Kidney epithelial cell (primary cell): ENCODE measurements around the gene CHDH. TPM values are rescaled to one million over a fixed set of nuclear protein-coding genes. Genes with fewer than 3 reads are reported as not detected.

Experiments used
- DNase-seq: peaks from one replicate; pipeline ENCODE4 v3.0.0-alpha.2; 2010; ENCODE audit warnings: low read depth
- H3K27me3 ChIP-seq: 2 replicates; pipeline ENCODE4 v1.6.0; 2011; ENCODE audit warnings: low read length; ENCODE audit not compliant: control insufficient read depth, insufficient read depth
- H3K36me3 ChIP-seq: 2 replicates; pipeline ENCODE4 v1.5.1; 2011; ENCODE audit warnings: low read length; ENCODE audit not compliant: control insufficient read depth, insufficient read depth
- H3K4me3 ChIP-seq: 2 replicates; pipeline ENCODE4 v1.5.1; 2011; ENCODE audit warnings: low read depth, mild to moderate bottlenecking, control low read depth, low read length
- total RNA-seq: library from RNA; depleted of rRNA; stranded (reverse); fragments of >200 nt; gene quantifications from 2 replicates; pipeline ENCODE4 v1.2.3, GENCODE V29; 2015
- TF ChIP-seq, protein P1 (sequence below): IDR thresholded peaks from 2 replicates; pipeline ENCODE4 v1.5.1; 2011; ENCODE audit warnings: mild to moderate bottlenecking, moderate library complexity, low read length, control low read depth, inconsistent platforms; ENCODE audit not compliant: insufficient read depth, poor library complexity, severe bottlenecking

CHDH gene, protein sequence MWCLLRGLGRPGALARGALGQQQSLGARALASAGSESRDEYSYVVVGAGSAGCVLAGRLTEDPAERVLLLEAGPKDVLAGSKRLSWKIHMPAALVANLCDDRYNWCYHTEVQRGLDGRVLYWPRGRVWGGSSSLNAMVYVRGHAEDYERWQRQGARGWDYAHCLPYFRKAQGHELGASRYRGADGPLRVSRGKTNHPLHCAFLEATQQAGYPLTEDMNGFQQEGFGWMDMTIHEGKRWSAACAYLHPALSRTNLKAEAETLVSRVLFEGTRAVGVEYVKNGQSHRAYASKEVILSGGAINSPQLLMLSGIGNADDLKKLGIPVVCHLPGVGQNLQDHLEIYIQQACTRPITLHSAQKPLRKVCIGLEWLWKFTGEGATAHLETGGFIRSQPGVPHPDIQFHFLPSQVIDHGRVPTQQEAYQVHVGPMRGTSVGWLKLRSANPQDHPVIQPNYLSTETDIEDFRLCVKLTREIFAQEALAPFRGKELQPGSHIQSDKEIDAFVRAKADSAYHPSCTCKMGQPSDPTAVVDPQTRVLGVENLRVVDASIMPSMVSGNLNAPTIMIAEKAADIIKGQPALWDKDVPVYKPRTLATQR
- total RNA-seq: 2.5 and 3.3 TPM in 2 replicates

DNA sequence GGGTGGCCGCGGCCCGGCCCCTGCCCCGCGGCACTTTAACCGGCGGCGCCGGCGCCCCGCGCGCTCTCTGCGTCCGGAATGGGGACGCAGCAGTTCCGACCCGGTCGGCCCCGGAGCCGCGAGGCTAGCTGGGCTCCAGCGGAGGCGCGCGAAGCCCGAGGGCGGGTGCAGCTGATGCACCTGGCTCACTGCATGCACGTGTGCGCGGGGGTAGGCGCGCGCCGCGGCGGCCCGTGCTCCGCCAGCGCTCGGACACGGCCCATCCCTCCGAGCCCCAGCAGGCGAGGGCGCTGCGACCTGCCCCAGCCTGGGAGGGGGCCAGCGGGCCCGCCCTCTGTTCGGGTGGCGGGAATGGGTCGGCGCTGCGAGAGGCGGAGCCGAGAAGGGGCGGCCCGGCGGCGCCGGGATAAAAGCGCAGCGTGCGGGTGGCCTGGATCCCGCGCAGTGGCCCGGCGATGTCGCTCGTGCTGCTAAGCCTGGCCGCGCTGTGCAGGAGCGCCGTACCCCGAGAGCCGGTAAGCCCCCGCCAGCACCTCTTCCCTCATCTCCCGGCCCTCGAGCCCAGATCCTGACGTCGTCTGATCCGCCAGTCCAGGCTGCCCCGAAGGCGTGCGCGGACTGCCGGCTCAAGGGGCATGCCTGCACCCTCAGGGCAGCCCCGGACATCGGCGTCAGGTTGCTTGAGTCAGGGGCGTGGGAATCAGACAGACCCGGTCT, at the start of gene CHDH, which contains the start of gene IL17RB:
TSS of gene CHDH (minus strand) at position 286 of the 717 bp plus-strand sequence. CDS start 22,411 bp downstream, outside the sequence.
TSS of gene IL17RB (plus strand) at position 435 of the 717 bp plus-strand sequence. CDS start at position 456, 21 bp downstream.
- DNase-seq: no peak
- H3K36me3 ChIP-seq: no peaks in the 10 kb centered on the region
- peak within 1 kb of the TSS; percentile 52 for H3K4me3 ChIP-seq
- H3K27me3 ChIP-seq: peaks cover 5% of the 10 kb centered on the region
- TF ChIP-seq, protein P1, sequence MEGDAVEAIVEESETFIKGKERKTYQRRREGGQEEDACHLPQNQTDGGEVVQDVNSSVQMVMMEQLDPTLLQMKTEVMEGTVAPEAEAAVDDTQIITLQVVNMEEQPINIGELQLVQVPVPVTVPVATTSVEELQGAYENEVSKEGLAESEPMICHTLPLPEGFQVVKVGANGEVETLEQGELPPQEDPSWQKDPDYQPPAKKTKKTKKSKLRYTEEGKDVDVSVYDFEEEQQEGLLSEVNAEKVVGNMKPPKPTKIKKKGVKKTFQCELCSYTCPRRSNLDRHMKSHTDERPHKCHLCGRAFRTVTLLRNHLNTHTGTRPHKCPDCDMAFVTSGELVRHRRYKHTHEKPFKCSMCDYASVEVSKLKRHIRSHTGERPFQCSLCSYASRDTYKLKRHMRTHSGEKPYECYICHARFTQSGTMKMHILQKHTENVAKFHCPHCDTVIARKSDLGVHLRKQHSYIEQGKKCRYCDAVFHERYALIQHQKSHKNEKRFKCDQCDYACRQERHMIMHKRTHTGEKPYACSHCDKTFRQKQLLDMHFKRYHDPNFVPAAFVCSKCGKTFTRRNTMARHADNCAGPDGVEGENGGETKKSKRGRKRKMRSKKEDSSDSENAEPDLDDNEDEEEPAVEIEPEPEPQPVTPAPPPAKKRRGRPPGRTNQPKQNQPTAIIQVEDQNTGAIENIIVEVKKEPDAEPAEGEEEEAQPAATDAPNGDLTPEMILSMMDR: no peak

DNA sequence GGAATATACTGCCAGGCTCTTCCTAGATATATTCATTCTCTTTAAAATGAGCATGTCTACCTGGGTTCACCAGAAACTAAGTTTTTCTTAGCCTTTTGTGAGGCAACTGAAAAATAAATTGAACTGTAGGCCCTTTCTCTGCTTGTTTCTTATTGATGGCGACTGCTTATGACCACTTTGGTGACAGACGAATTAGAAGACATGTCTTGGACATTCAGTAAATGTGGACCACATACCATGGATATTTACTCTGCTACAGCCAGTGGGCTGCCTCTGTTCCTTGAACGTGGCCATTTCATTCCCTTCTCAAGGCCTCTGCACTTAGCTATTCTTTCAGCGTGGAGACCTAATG, 46.0 kb upstream of the CHDH start:
- TF ChIP-seq, protein P1: no peak
- H3K4me3 ChIP-seq: peak overlapping the region; percentile 50
- H3K36me3 ChIP-seq: no peaks in the 10 kb centered on the region
- no peak for DNase-seq
- no peaks in the 10 kb centered on the region for H3K27me3 ChIP-seq

DNA sequence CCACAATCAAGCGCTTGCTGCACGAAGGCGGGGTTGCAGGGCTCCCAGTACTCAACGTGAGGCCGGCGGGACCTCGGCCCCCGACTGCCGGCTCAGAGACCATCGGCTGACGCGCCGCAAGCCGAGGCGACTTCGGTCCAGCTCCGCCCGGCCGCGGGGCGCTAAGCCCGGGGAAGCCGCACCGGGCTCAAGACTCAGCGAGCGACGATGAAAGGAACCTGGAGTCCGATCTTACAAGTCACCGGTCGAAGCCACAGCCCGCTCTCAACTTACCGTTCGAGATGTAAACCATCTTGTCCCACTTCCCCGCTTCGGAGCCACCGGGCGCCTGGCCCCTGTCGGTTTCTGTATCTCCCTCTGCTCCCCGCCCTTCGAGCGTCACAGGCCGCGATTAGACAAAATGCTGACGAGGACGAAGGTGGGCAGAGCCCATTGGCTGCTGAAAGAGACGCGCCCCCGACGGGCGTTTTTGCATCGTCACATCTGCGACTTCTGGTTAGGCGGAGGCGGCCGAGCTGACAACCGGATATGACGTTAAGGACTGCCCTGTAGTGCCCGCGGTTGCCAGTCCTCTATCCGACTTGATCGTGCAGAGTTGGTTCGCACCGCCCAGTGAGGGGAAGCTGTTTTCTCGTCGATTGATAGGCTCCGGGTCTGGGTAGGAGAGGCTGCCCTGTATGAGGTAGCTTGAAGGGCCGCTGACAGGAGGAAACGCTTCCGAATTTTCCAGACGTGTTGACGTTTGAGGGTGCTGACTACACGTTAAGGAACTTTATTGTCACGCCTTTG, 45.5 kb upstream of the CHDH start, which contains the start of gene SELENOK:
TSS of gene SELENOK (minus strand) at position 363 of the 789 bp plus-strand sequence.
- peak; percentile 94 for DNase-seq
- Histone ChIP-seq H3K4me3 (peak within 1 kb of the TSS; percentile 76), H3K36me3 (no peaks in the 10 kb centered on the region), H3K27me3 (no peaks in the 10 kb centered on the region)
- TF ChIP-seq, protein P1: no peak

DNA sequence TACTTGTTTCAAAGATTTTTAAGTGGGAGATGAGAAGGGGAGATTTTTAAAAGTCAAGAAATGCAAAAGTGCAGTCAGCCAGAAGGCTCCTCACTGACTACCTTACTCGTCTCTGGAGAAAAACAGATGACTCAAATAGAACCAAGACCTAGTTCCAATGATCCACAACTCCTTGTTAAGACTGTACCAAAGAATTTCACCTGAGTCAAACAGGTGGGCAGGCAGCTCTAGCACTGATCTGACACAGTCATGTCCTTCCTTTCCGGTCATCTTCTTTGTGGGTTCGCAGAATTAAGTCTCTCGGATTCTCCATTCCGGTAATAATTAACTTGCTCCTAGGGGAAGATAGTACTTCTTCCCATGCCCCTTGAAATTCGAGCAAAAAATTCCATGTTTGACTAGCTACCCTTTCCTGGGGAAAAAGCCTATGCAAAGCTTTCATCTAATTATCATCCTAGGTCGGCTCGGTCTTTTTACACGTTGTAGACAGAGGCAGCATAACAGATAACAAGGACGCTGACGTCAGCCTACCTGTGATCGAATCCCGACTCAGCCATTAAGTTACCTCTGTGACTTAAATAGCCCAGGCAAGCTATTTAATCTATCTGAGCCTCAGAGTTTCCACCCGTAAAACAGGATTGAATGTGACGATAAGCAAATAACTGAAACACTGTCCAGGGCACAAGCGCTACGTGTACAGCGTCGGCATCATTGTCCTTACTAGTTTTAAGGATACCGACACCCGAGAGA, 44.7 kb upstream of the CHDH start:
- H3K4me3 ChIP-seq: peak overlapping the region; percentile 76
- no peaks in the 10 kb centered on the region for H3K36me3 ChIP-seq
- H3K27me3 ChIP-seq: no peaks in the 10 kb centered on the region
- no peak for DNase-seq
- TF ChIP-seq, protein P1: no peak

DNA sequence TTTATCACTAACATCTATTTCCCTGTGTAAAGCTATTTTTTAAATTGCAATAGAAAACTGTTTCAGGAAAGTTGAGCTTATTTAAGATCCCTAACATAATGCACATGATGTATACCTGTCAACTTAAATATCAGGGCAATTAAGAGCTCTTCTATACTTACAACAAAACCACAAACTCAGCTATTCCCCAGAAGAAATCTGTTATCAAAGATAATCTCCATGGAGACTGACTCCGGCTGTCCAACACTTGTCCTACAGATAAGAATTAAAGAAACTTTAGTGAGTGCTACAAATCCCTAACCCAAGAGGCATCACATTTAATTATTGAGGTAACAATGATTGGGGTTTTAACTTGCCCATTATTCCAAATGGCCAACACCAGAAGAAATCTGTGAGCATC, 42.0 kb upstream of the CHDH start:
- no peaks in the 10 kb centered on the region for H3K36me3 ChIP-seq
- no peak overlapping the region for H3K4me3 ChIP-seq
- TF ChIP-seq, protein P1: no peak
- no peaks in the 10 kb centered on the region for H3K27me3 ChIP-seq
- DNase-seq: no peak
